ENCODE results near the gene CFAP74. TPM values are rescaled to one million over a fixed set of nuclear protein-coding genes. Genes with fewer than 3 reads are reported as not detected.

The CFAP74 gene
- polyA plus RNA-seq, 2 of the 4 experiments (the other 2 are of a cell fraction): 0.03 to 0.04 TPM

- POLR2A ChIA-PET: no interaction called here
- ATAC-seq (no peak), FAIRE-seq (no peak), DNase-seq (ENCODE audit: low read depth in 1 of 2, low spot score in 1 of 2) (no peak)
- no peak overlapping the region for H3K4me3 ChIP-seq
- no peaks in the 10 kb centered on the region for H3K9me3 ChIP-seq
- CTCF ChIA-PET: interaction anchor here (11.2 to 12.7 kb wide), 2 partner anchors 9 to 94 kb away, joined by 76 to 127 read pairs; no protein-coding TSS in a partner anchor
- no peak overlapping the region for H3K27ac ChIP-seq
- no peaks in the 10 kb centered on the region for H3K4me1 ChIP-seq
- TF ChIP-seq, protein P1, sequence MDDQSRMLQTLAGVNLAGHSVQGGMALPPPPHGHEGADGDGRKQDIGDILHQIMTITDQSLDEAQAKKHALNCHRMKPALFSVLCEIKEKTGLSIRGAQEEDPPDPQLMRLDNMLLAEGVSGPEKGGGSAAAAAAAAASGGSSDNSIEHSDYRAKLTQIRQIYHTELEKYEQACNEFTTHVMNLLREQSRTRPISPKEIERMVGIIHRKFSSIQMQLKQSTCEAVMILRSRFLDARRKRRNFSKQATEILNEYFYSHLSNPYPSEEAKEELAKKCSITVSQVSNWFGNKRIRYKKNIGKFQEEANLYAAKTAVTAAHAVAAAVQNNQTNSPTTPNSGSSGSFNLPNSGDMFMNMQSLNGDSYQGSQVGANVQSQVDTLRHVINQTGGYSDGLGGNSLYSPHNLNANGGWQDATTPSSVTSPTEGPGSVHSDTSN (IDR thresholded peaks at IDR 0.05): no peak
- no peak for TF ChIP-seq CBX2 (IDR thresholded peaks at IDR 0.05; ENCODE audit: borderline replicate concordance, low read depth)
- TF ChIP-seq HOXB5 (CRISPR knock-in tag; IDR thresholded peaks at IDR 0.05): no peak
- TF ChIP-seq CHD4 (IDR thresholded peaks at IDR 0.05; ENCODE audit: borderline replicate concordance): no peak
- TF ChIP-seq, protein P2, sequence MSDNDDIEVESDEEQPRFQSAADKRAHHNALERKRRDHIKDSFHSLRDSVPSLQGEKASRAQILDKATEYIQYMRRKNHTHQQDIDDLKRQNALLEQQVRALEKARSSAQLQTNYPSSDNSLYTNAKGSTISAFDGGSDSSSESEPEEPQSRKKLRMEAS (IDR thresholded peaks at IDR 0.05): no peak
- no peak for TF ChIP-seq ZNF302 (CRISPR knock-in tag; IDR thresholded peaks at IDR 0.05)
- no peak for TF ChIP-seq EHF (CRISPR knock-in tag; IDR thresholded peaks at IDR 0.05)
- no peak for TF ChIP-seq RAD21 (conservative IDR thresholded peaks at IDR 0.05 in 1 of 2, IDR thresholded peaks at IDR 0.05 in 1 of 2)
- 0% methylated on average over 1 of the region's 1 CpG for WGBS (ENCODE audit: missing lambda C conversion rate)
- H3K4me2 ChIP-seq: no peak overlapping the region
These were observed 54.8 kb downstream of the CFAP74 start for GRCh38 chr1:1948783-1949182.

DNA sequence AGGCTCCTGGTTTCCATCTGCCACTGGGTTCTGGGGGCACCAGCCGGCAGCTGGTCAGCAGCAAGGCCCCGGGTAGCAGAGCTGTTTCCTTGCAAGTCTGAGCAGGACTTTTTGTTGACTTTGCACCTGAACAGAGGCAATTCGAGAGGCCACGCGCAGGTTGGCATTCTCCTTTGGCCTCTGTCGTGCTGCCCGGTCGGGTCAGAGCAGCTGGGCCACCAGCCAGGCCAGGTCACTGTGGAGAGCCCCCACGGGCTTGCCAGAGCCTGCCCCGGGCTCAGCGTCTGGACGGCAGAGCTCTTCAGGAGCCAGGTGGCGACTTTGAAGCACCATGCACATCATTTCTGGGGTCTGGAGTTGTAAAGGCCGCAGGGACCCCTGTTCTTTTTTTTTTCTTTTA, 56.1 kb downstream of the CFAP74 start:
- WGBS (ENCODE audit: missing lambda C conversion rate): 50% methylated on average over 8 of the region's 14 CpGs

GRCh38 chr1:1946540-1946939, 57.0 kb downstream of the CFAP74 start:
- ChIA-PET POLR2A (no interaction called here), CTCF (interaction anchor here (2.8 to 12.7 kb wide), 3 partner anchors 11 to 228 kb away, joined by 8 to 127 read pairs (median 76); no protein-coding TSS in a partner anchor)
- TF ChIP-seq TFCP2L1 (CRISPR knock-in tag; IDR thresholded peaks at IDR 0.05): no peak
- TF ChIP-seq, protein P3, sequence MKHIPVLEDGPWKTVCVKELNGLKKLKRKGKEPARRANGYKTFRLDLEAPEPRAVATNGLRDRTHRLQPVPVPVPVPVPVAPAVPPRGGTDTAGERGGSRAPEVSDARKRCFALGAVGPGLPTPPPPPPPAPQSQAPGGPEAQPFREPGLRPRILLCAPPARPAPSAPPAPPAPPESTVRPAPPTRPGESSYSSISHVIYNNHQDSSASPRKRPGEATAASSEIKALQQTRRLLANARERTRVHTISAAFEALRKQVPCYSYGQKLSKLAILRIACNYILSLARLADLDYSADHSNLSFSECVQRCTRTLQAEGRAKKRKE (CRISPR knock-in tag; IDR thresholded peaks at IDR 0.05; ENCODE audit: low read depth): no peak
- TF ChIP-seq ZNF302 (CRISPR knock-in tag; IDR thresholded peaks at IDR 0.05): no peak
- TF ChIP-seq JUN (IDR thresholded peaks at IDR 0.05): no peak
- TF ChIP-seq EHF (CRISPR knock-in tag; IDR thresholded peaks at IDR 0.05): no peak
- no peak for TF ChIP-seq POLR2A (IDR thresholded peaks at IDR 0.05; ENCODE audit: low read length)
- no peak for TF ChIP-seq KDM5A (IDR thresholded peaks at IDR 0.05)
- no peaks in the 10 kb centered on the region for H3K4me1 ChIP-seq
- no peaks in the 10 kb centered on the region for H3K9me3 ChIP-seq
- FAIRE-seq (no peak), DNase-seq (ENCODE audit: low read depth in 1 of 2, low spot score in 1 of 2) (no peak), ATAC-seq (no peak)
- no peak overlapping the region for H3K27ac ChIP-seq
- no peak overlapping the region for H3K4me2 ChIP-seq
- 32% methylated on average over 5 of the region's 11 CpGs for WGBS (ENCODE audit: missing lambda C conversion rate)
- H3K4me3 ChIP-seq: no peak overlapping the region

More for the DNA sequence above, 56.1 kb downstream of the CFAP74 start:
- Histone ChIP-seq H3K4me3 (no peak overlapping the region), H3K27ac (no peak overlapping the region), H3K4me1 (no peaks in the 10 kb centered on the region), H3K4me2 (no peak overlapping the region), H3K9me3 (no peaks in the 10 kb centered on the region)
- ChIA-PET CTCF (interaction anchor here (2.8 to 12.7 kb wide), 3 partner anchors 10 to 227 kb away, joined by 8 to 127 read pairs (median 76); no protein-coding TSS in a partner anchor), POLR2A (no interaction called here)
- DNase-seq (ENCODE audit: low read depth in 1 of 2, low spot score in 1 of 2) (no peak), FAIRE-seq (no peak), ATAC-seq (no peak)
- TF ChIP-seq E2F6 (IDR thresholded peaks at IDR 0.05; ENCODE audit: borderline replicate concordance, low read depth): no peak
- no peak for TF ChIP-seq EHMT2 (IDR thresholded peaks at IDR 0.05; ENCODE audit: low read depth)
- no peak for TF ChIP-seq ZC3H11A (IDR thresholded peaks at IDR 0.05)
- TF ChIP-seq, protein P4, sequence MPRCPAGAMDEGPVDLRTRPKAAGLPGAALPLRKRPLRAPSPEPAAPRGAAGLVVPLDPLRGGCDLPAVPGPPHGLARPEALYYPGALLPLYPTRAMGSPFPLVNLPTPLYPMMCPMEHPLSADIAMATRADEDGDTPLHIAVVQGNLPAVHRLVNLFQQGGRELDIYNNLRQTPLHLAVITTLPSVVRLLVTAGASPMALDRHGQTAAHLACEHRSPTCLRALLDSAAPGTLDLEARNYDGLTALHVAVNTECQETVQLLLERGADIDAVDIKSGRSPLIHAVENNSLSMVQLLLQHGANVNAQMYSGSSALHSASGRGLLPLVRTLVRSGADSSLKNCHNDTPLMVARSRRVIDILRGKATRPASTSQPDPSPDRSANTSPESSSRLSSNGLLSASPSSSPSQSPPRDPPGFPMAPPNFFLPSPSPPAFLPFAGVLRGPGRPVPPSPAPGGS (IDR thresholded peaks at IDR 0.05): no peak
- TF ChIP-seq NFE2L2 (conservative IDR thresholded peaks at IDR 0.05; ENCODE audit: low read length): no peak
- TF ChIP-seq HOXA7 (CRISPR knock-in tag; IDR thresholded peaks at IDR 0.05): no peak
- no peak for TF ChIP-seq PHF8 (IDR thresholded peaks at IDR 0.05; ENCODE audit: borderline replicate concordance, low read depth)
- TF ChIP-seq SREBF2 (IDR thresholded peaks at IDR 0.05): no peak
- TF ChIP-seq, protein P5, sequence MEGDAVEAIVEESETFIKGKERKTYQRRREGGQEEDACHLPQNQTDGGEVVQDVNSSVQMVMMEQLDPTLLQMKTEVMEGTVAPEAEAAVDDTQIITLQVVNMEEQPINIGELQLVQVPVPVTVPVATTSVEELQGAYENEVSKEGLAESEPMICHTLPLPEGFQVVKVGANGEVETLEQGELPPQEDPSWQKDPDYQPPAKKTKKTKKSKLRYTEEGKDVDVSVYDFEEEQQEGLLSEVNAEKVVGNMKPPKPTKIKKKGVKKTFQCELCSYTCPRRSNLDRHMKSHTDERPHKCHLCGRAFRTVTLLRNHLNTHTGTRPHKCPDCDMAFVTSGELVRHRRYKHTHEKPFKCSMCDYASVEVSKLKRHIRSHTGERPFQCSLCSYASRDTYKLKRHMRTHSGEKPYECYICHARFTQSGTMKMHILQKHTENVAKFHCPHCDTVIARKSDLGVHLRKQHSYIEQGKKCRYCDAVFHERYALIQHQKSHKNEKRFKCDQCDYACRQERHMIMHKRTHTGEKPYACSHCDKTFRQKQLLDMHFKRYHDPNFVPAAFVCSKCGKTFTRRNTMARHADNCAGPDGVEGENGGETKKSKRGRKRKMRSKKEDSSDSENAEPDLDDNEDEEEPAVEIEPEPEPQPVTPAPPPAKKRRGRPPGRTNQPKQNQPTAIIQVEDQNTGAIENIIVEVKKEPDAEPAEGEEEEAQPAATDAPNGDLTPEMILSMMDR (IDR thresholded peaks at IDR 0.05): no peak
- no peak for TF ChIP-seq EHF (CRISPR knock-in tag; IDR thresholded peaks at IDR 0.05)
- no peak for TF ChIP-seq POLR2A (IDR thresholded peaks at IDR 0.05; ENCODE audit: low read length)
- no peak for TF ChIP-seq JUNB (IDR thresholded peaks at IDR 0.05)
- TF ChIP-seq CHD2 (IDR thresholded peaks at IDR 0.05; ENCODE audit: low read length, partially characterized antibody): no peak
- TF ChIP-seq HEYL (CRISPR knock-in tag; IDR thresholded peaks at IDR 0.05): no peak
